NCI-H1436 (cell line): ENCODE results near the gene ANXA5.

Experiments used
- DNase-seq: peaks from one replicate; lab custom pipeline; 2025; lab: John Stamatoyannopoulos, UW

ANXA5 gene

DNA sequence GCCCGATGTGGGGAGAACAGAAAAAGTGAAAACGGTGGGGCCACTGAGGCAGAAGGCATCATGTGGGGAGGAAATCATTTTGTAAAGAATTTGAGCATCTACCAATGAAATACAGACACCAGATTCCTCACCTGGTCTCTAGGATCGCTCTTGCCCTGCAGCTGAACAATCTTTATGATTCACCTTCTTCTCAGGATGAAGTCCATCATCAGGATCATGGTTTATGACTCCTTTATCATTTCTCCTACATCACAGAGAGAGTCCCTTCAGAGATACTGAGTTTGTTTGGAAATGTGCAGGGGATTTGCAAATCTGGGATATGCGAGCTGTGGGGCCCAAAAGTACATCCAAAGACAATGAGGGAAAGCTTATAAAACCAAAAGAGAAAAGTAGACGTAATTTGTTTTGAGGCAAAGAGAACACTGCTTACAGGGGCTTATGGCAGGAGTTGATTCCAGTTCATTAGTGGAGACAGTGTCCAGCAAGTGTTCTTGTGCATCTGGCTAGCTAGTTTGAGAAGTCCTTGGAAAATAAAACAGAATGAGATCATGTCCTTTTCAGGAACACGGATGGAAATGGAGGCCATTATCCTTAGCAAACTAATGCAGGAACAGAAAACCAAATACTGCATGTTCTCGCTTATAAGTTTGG lies 15.3 kb upstream of the ANXA5 start:
- DNase-seq: no peak

DNA sequence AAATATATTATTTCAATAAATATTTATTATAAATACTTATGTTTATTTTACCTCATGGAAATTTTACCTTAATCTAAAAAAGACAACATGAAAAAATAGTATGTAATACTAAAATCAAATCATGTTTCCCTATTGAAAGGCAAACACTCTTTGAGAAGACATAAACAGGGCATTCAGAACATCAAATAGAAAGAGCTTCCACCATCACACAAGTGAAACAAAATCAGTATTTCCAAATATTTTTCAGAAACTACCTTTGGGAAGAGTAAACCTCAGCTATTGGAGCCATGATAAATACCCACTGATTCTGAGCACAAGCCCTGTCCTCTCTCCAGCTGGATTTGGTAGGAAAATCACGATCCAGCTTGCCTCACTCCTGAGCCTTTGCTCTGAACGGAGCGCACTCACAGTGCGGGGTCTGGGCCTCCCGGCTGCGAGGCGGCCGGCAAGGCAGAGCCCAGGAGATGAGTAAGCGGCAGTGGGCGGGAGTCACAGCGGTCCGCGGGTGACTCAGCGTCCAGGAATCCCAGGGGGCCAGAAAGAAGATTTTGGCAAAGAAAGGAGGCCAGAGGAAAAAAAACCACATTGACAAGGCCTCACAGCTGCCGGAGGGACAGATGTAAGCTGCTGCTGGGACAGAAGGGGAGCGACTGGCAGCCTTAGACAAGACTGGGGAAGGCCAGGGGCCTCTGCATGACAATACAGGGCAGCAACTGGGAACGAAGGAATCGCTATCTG lies 14.7 kb upstream of the ANXA5 start:
- DNase-seq: no peak

DNA sequence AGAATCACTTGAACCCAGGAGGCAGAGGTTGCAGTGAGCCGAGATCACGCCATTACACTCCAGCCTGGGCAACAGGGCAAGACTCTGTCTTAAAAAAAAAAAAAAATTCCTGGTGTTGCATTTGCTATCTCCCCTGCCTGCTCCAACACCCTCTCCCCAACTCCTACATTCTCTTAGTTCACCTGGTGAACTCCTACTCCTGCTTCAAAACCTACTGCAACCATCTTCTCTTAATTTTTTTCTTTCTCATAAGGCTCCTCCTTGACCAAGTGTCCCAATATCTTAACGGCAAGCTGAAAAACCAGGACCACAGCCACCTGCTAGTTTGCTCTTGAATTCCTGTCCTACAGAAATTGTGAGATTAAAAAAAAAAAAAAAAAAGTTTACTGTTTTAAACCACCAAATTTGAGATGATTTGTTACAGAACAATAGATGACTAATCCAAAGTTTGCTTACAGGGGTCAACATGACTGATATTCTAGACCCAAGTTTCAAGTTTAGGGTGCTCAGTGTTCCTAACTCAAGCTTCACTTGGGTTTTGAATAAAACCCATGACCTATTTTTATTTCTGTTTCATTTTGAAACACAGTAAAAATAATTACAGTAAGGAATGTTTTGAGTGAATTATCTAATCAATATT lies 13.1 kb upstream of the ANXA5 start:
- DNase-seq: no peak

DNA sequence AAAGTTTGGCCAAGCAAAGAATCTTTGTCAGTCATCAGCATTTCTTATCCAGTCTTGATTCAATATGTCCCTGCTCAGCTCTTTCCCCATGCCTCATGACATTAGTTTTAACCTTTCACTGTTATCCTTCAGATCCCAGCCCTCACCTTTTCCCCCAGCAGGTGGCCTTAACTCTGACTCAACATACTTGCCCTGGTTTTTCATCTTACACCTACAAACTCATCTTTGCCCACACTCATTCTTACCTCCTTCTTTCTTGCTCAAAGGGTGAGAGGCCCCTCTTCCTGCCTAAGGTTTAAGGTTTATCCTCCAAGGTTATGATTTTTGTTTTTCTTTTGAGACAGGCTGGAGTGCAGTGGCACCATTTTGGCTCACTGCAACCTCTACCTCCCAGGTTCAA lies 10.6 kb upstream of the ANXA5 start:
- no peak for DNase-seq

DNA sequence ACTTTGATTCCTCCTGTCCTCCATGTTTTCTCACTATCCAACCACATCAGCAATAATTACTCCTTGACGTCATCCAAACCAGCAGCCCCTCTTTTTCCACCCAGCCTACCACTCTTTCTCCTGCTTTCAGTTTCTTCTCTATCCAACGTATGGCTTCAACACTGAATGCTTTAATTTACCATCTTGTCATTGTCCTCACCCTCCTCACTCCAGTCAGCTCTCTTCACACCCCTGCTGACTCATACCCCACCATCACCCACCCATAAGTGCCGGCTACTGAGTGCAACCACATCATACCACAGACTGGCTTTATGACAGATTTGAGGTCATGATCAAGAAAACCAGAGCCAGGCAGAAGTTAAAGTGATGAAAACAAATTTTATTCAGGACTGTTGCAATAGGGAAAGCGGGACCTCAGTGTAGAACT lies 9.8 kb upstream of the ANXA5 start:
- no peak for DNase-seq

DNA sequence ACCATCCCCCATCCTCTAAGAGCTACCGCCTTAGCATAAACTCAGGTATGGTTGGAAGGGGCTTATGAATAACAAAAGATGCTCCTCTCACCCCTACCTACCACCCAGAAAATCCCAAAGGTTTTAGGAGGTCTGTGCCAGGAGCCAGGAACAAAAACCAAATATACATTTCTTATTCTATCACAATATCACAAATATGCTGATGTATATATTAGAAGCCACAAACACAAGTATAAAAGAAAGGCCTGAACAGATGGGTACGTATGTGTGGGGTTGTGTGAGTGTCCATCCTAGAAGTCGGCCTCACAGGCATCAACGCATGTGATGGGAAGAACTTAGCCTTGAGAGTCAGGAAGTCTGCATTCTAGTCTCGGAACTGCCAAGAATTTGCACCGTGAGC lies 8.7 kb upstream of the ANXA5 start:
- DNase-seq: no peak

DNA sequence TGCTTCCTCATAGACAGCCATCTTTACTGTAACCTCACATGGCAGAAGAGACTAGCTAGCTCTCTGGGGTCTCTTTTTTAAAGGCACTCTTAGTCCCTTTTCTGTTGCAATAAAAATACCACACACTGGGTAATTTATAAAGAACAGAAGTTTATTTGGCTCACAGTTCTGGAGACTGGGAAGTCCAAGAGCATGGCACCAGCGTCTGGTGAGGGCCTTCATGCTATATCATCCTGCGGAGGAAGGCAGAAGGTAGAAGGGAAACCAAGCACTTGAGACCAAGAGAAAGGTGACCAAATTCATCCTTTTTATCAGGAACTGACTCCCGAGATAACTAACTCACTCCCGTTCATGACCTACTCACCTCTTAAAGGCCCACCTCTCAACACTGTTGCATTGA lies 5.4 kb upstream of the ANXA5 start:
- no peak for DNase-seq

DNA sequence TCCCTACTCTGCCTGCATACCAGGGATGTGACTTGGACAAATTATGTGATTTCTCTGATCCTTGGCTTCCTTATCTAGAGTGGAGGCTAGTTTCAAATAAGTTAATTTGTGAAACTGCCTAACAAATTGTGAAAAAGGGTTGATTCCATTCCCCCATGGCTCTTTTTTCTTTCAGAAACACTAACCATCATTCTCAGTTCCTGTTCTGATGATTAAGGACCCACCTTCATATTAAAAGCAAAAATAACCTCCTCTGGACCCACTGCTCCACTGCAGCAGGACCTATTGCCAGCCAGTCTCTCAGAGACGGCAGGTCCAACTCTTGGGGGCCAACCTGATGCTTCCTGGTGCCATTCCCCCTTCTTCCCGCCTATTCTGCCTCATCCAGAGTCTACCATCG lies 4.5 kb upstream of the ANXA5 start:
- no peak for DNase-seq

DNA sequence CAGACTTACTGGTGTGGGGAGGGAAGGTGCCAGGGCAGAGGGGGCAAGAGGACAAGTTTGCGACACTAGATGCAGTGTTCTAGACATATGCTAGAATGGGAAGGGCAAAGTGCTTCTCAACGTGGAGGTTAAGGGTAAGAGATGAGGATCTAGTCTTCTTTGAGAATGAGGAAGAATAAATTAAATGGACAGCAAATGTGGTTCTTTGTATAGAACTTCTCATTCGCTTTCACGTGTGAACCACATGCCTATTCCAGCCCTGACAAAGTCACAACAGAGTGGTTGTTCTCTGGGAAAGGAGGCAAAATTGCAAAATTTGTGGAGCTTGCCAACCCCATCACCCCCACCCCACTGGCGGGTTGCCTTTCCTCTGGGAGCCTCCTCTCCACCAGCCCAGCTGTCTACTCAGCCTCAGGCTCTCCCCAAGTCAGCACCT lies 1.5 kb upstream of the ANXA5 start:
- no peak for DNase-seq

DNA sequence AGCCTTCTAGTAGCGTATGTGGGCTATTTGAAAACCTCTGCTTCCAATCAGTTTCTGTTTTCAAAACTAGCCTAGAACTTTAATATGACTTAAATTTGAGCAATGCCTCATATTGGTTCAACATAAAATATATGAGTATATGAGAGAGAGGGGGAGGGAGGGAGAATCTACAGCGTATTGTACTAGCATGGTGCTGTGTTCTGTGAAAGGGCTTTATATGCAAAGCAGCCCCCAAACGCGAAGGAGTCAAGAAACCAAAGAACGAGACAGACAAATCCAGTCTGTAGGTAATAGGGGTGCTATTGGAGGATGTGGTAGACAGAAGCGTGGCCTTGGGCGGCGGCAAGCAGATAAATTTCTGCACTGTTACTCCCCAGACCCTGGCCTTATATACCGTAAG lies 784 bp upstream of the ANXA5 start:
- DNase-seq: no peak

DNA sequence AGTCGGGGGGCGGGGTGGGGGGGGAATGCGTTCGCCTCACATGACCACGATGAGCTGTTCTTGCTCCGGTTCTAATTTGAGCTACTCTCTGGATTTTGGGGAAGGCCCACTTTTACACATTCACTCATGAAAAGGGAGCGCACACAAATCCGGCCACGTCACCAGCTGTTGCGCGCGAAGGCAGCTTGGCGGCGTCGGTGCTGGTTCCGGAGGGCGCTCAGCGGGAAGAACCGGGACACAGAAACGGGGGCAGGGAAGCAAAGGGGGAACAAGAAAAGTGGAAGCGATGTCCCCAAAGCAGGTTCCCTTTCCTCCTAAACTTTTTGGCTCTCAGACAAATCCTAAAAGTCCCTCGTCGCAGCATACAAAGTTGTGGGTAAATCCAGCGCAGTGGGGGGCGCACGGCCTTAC lies 605 bp downstream of the ANXA5 start:
- DNase-seq: no peak

DNA sequence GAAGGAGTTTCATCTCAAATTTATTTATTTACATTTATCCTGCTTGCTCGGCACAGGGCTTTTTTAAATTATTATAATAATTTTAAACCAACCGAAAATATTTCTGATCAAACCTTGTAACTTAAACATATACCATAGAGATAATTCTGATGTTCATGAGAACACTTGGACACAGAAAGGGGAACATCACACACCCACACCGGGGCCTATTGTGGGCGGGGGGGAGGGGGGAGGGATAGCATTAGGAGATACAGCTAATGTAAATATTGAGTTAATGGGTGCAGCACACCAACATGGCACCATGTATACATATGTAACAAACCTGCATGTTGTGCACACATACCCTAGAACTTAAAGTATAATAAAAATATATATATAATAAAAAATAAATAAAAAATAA lies 2.9 kb downstream of the ANXA5 start:
- DNase-seq: no peak

DNA sequence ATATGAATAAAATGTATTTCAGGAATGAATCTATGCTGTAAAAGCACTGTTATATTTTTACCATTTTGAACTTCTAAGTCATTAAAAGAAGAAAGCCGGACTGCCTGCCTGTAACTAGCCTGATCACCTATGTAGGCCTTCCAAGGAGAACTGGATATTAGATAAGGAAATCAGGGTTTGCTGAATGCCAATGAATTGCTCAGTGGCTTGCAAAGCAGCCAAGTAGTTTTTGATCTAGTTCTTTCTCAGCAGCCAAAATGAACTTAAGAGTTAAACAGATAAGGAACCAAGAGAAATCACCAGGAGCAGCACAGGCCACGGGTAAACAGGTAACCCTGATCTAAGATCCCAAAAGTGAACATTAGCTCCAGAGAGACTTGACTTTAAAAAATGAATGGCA lies 3.3 kb downstream of the ANXA5 start:
- no peak for DNase-seq

DNA sequence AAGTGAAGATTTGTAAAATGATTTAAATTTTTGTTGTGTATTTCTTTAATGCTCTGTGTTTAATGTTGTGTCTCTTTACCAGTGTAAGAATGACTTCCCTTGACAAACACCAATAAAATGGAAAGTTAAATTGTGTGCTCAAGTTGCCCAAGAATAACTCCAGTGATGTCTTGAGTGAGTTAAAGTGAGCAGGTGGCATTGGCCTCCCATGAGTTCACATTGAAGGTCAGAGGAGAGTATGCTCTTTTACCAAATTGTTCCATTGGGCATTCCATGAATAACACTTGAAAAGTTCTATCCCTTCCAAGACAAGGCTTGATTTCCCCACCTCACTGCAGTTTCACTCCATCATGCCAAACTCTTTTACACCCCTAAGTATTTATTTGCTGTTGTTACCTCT lies 4.5 kb downstream of the ANXA5 start:
- DNase-seq: no peak

DNA sequence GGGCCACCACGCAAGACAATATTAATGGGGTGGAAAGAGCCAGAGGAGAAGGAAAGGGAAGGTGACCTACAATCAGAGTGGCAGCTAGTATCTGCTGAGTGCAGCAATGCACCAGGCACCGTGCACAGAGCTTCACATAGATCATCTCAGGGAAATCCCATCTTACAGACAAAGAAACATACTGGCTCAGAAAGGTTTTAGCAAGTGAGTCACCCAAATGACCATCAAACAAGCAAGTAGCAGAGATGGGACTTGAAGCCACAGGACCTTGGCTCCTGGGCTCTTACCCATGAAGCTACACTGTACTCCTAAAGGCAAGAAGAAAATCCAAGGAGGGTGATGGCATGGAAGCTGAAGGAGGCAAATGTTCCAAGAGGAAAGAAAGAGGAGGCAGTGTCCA lies 6.8 kb downstream of the ANXA5 start:
- no peak for DNase-seq

DNA sequence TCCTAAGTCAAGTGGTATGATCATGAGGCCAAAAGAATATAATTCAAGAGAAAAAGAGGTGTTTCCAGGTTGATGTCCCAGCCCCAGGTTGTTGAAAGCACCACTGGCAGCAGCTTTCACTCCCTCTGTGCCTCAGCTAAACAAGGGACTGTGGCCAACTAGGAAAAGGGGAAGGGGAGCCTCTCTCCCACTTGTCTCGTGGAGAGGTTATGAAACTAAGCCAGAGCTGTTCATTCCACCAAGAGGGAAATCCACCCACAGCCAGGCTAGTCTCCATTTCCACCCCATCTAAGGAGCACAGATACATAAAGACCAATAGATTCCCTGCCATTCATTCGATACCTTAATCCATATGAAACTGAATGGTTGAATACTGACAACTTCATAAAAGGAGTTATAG lies 8.1 kb downstream of the ANXA5 start:
- no peak for DNase-seq

DNA sequence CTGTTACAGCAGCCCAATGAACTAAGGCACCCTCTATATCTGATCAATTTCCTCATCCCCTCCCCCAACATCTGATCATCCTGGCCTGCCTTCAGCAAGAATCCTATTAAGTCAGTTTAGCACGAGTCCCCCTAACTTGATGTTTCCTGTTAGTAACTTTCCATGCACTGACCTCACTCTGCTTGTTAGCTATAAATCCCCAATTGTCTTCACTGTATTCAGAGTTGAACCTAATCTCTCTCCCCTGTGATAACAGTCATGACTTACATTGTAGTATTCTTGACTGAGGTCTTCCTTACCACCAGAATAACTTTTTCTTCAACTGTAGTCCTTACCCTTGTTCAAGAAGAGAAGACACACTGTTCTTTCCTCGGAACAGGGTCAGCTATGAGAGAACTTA lies 8.5 kb downstream of the ANXA5 start:
- DNase-seq: no peak

DNA sequence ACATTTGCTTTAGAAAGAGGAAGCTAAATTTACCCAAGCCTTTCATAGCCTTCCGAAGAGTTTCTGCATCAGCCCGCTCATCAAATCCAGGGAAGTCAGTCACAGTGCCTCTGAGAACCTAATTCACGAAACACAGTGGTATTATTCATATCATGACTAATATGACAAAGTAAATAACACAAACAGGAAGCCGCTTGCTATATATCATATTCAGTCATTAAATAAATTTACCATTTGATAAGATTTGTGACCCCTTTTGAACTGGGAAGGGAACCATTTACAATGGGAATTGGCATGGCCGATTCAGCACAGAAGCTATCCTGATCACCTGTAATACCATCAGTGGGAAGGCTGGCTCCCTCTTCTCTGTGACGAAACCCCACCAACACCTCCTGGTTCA lies 10.5 kb downstream of the ANXA5 start:
- DNase-seq: no peak

DNA sequence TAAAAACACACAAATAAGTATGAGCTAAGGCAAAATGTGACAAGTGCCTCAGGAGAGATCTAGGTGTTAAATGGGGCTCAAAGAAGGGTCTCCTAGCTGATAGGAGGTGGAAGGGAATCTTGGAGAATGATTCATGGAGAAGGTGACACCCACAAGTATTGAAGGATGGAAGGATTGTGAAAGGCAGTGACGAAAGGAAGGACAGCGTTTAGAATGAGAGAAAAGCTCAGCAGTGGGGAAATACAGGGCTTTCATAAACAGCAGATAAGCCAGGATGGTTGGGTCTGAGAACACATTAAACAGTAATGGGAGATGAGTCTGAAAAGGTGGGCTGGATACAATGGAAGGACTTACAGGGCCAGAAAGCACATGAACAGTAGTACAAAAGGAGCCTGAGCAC lies 11.5 kb downstream of the ANXA5 start:
- DNase-seq: no peak

DNA sequence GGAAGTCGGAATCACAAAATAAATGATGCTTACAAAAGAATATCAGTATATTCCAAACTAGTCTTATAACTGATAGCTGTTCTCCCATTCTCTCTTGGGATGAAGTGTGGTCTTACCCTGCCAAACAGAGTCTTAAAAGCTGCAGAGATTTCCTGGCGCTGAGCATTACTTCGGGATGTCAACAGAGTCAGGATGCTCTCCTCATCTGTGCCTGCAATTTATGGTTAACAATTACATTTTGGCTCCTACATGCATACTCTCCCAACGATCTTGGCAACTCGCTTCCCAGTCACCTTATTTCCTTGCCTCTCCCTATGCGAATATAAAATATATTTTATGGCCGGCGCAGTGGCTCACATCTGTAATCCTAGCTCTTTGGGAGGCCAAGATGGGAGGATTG lies 12.2 kb downstream of the ANXA5 start:
- no peak for DNase-seq

DNA sequence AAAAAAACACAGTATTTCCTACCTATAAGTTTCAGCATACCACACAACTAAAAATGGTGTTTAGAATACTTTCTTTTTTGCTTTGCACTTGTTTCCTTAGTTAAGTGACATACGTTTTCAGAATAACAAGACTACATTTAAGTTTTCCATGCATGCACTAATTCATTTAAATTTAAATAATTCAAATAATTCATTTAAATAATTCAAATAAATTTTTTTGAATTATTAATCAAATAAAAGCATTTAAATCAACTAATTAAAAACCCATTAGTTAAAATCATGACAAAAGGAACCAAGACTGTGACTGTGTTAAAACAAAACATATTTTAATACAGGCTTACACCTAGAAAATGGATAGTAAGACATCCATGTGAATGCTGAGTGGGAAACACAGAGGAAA lies 12.8 kb downstream of the ANXA5 start:
- no peak for DNase-seq

DNA sequence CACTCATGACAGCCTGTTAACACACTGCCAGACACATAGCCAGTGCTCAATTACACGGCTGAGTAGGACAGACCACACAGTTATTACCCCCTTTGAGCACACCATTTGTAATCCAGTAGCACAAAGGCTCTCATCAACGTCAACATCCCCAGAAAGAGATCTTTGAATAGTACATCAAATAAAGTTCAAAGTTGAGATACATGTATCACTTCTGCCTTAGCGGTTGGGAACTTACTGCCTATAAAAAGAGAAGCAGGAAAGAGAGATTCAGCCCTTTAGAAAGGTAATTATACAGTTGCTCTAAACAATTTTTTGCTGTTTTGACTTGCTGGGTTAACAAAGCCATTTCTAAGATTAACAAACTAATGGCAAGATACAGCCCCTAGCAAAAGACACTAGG lies 16.2 kb downstream of the ANXA5 start:
- DNase-seq: no peak

DNA sequence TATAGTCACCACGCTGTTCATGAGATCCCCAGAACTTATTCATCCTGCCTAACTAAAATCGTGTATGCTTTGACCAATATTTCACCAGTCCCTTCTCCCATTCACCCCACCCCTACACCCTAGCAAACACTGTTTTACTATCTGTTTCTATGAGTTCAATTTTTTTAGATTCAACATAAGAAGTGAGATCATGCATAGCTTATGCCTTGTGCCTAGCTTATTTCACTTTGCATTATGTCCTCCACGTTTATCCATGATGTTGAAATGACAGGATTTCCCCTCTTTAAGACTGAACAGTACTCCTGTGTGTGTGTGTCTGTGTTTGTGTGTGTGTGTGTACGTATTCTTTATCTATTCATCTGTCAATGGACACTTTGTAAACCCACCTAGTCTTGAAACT lies 16.8 kb downstream of the ANXA5 start:
- no peak for DNase-seq

DNA sequence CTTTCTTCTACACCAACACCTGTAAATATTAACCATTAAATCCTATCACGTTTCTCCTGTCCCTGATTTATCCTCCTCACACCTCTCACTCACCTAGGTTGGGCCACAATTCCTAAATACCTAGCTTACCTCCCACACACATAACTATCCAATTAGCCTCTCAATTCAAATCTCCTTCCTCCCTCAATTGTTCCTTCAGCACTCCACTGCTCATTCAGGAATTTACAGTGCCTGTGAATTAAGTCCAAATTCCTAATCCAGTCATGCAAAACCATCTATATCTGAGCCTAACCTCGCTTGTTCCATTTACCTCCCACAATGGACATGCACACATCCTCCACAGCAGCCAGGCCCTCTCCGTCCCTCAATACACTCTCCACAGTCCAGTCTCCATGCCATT lies 17.5 kb downstream of the ANXA5 start:
- DNase-seq: no peak
